Measurements from ENCODE around the gene RFPL4A.
"Not testable (repeated sequence)": the region's sequence is repeated elsewhere in the genome, so short reads cannot be mapped to it uniquely, and the experiment has no call there.

Gene RFPL4A

GRCh38 chr19:55758797-55759196, at the start of gene RFPL4A:
Gene RFPL4A (plus strand): TSS chr19:55759097. CDS start chr19:55761801, 2,704 bp downstream.
- DNase-seq (ENCODE audit: low read depth in 2 of 2): not testable (repeated sequence)

- DNase-seq (ENCODE audit: low read depth in 2 of 2): no peak
These were observed 47.2 kb upstream of the RFPL4A start for GRCh38 chr19:55711719-55712118.

- no peak for DNase-seq (ENCODE audit: low read depth in 2 of 2)
These were observed 45.9 kb upstream of the RFPL4A start for GRCh38 chr19:55712804-55713631.

DNA sequence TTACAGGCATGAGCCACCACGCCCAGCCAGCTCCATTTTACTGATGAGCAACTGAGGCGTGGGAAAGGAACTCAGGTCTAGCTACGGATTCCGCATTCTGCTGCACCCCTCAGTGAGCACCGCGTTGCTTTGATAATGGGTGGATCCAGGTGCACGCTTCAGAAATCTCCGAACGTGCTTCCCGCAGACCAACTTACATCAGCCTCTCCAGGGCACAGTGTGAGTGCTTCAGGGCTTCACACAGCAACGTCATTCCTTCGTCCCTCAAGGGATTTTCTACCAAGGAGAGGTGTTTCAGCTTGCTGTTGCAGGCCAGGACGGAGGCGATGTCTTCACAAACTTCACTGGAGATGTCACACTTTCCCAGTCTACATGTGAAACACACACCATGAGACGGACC, 42.4 kb upstream of the RFPL4A start:
- DNase-seq (ENCODE audit: low read depth in 2 of 2): no peak

DNA sequence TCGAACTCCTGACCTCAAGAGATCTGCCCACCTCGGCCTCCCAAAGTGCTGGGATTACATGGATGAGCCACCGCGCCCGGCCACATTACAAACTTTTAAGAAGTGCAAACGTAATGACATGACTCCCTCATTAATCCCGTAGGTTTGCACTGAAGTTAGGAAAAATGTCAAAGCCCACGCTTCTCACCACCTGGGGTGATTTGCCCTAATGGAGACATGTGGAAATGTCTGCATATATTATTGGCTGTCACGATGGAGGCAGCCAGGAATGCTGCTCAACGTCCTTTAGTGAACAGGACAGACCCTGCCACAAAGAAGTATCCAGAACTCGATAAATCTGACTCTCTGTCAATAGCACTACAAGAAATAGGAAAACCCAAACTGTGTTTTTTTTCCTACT, 41.6 kb upstream of the RFPL4A start:
- no peak for DNase-seq (ENCODE audit: low read depth in 2 of 2)

- DNase-seq (ENCODE audit: low read depth in 2 of 2): not testable (repeated sequence)
These were observed 40.8 kb upstream of the RFPL4A start for GRCh38 chr19:55717879-55718711.

DNA sequence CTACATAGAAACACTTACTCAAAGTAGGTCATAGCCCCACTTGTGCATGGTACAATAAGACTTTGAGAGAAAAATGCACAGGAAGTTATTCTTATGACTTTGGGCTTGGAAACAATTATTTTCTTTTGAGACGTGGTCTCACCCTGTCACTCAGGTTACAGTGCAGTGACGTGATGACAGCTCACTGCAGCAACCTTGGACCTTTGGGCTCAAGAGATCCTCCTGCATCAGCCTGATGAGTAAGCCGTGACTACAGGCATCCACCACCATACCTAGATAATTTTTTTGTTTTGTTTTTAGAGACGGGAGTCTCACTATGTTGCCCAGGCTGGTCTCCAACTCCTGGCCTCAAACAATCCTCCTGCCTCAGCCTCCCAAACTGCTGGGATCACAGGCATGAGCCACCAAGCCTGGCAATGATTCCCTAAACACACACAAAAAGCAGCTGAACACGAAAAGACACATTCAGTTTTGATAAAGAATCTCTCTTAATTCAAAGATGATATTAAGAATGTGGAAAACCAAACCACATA, 38.6 kb upstream of the RFPL4A start:
- no peak for DNase-seq (ENCODE audit: low read depth in 2 of 2)

- no peak for DNase-seq (ENCODE audit: low read depth in 2 of 2)
These were observed 38.1 kb upstream of the RFPL4A start for GRCh38 chr19:55720801-55721200.

GRCh38 chr19:55723491-55723890, 35.4 kb upstream of the RFPL4A start:
- DNase-seq (ENCODE audit: low read depth in 2 of 2): no peak

DNA sequence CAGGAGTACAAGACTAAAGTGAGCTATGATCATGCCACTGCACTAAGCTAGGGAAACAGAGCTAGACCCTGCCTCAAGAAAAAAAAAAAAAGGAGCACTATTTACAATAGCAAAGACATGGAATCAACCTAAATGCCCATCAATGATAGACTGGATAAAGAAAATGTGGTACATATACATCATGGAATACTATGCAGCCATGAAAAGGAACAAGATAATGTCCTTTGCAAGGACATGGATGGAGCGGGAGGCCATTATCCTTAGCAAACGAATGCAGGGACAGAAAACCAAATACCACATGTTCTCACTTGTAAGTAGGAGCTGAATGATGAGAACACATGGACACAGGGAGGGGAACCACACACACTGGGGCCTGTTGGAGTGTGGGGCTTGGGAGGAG, 28.5 kb upstream of the RFPL4A start:
- DNase-seq (ENCODE audit: low read depth in 2 of 2): not testable (repeated sequence)

GRCh38 chr19:55738302-55738701, 20.6 kb upstream of the RFPL4A start, which contains the start of gene NLRP9:
Gene NLRP9 (minus strand): TSS chr19:55738402. CDS start chr19:55738374, 28 bp downstream.
- DNase-seq (ENCODE audit: low read depth in 2 of 2): no peak

DNA sequence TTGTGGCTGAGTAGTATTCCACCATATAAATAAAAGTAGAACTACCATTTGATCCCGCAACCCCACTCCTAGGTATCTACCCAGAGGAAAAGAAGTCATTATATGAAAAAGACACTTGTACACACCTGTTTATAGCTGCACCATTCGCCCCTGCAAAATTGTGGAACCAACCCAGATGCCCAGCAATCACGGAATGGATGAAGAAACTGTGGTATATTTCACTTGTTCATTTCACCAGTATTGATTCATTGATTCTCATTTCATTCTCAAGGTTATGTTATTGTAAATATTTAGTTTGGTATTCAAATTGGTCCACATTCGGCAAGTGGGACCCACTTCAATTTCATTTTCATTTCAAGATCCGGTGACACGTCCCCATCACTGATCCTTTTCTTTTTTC, 8.2 kb upstream of the RFPL4A start:
- no peak for DNase-seq (ENCODE audit: low read depth in 2 of 2)

GRCh38 chr19:55753401-55753800, 5.5 kb upstream of the RFPL4A start:
- DNase-seq (ENCODE audit: low read depth in 2 of 2): no peak

GRCh38 chr19:55756808-55757207, 2.1 kb upstream of the RFPL4A start:
- not testable (repeated sequence) for DNase-seq (ENCODE audit: low read depth in 2 of 2)

GRCh38 chr19:55766466-55766865, 7.6 kb downstream of the RFPL4A start:
- DNase-seq (ENCODE audit: low read depth in 2 of 2): no peak

DNA sequence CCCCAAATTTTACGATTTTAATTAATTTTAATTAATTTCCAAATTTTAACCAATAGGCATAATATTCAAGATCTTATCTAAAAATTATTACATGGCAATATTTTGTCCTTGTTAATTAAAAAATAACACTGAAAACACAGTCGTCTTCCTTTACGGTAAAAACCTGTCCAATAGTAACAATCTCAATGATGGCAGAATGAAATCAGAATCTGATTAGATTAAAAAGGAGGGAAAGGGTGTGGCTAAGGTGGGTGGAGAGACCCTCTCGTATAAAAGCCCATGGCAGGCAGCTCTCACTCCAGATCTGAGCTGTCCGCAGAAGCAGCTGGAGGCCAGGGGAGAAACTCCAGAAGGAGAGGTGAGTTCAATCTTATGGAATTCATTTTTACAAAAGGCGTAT, 9.9 kb downstream of the RFPL4A start, which contains the start of gene RFPL4AL1:
Gene RFPL4AL1, plus strand, starts transcription at position 301 of the 400 bp plus-strand sequence. CDS start 2,687 bp downstream, outside the sequence.
- not testable (repeated sequence) for DNase-seq (ENCODE audit: low read depth in 2 of 2)

DNA sequence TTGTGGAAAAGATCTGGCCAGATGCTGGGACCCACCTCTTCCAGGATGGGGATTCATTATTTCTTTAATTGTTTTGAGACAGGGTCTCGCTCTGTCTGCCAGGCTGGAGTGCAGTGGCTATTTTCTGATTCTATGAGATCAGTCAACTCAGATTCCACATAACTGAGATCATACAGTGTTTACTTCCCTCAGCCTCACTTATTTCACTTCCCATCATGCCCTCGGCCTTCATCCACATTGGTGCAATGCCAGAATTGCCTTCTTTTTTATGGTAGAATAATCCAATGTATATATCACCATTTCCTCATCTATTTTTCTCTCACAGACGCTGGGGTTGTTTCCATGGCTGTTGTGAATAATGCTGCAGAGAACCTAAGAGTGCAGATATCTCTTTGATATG, 10.7 kb downstream of the RFPL4A start:
- DNase-seq (ENCODE audit: low read depth in 2 of 2): not testable (repeated sequence)

DNA sequence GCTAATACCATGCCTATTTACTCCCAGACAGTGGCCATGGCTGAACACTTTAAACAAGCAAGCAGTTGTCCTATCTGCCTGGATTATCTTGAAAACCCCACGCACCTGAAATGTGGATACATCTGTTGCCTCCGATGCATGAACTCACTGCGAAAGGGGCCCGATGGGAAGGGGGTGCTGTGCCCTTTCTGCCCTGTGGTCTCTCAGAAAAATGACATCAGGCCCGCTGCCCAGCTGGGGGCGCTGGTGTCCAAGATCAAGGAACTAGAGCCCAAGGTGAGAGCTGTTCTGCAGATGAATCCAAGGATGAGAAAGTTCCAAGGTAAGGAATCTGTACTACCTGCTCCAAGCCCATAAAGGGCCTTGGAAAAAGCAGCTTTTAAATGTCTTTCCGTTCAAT, 18.6 kb downstream of the RFPL4A start:
- DNase-seq (ENCODE audit: low read depth in 2 of 2): no peak

DNA sequence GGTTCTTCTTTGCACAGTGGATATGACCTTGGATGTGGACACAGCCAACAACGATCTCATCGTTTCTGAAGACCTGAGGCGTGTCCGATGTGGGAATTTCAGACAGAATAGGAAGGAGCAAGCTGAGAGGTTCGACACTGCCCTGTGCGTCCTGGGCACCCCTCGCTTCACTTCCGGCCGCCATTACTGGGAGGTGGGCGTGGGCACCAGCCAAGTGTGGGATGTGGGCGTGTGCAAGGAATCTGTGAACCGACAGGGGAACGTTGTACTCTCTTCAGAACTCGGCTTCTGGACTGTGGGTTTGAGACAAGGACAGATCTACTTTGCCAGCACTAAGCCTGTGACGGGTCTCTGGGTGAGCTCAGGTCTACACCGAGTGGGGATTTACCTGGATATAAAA, 19.4 kb downstream of the RFPL4A start:
- DNase-seq (ENCODE audit: low read depth in 2 of 2): no peak

DNA sequence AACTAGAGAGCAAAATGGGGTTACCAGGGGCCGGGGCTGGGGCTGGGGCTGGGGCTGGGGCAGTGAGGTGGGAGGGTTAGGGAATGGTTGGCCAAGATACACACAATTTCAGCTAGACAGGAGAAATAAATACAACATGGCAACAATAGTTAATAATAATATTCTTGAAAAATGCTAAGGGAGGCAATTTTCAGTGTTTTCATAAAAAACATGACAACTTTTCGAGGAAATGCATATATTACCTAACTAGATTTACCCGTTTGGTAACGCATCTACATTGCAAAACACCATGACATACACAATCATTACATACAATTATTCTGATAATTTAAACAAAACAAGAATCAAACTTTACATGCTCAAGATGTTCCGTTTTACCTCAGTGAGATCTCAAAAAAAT, 22.2 kb downstream of the RFPL4A start:
- DNase-seq (ENCODE audit: low read depth in 2 of 2): no peak

- DNase-seq (ENCODE audit: low read depth in 2 of 2): no peak
These were observed 36.1 kb downstream of the RFPL4A start for GRCh38 chr19:55795021-55795420.

- no peak for DNase-seq (ENCODE audit: low read depth in 2 of 2)
These were observed 42.5 kb downstream of the RFPL4A start for GRCh38 chr19:55801416-55801815.

All from fibroblast of skin of left biceps (primary cell).